ENCODE measurements around the gene ABTB1.
"Not testable (repeated sequence)": the region's sequence is repeated elsewhere in the genome, so short reads cannot be mapped to it uniquely, and the experiment has no call there.

Gene ABTB1

DNA sequence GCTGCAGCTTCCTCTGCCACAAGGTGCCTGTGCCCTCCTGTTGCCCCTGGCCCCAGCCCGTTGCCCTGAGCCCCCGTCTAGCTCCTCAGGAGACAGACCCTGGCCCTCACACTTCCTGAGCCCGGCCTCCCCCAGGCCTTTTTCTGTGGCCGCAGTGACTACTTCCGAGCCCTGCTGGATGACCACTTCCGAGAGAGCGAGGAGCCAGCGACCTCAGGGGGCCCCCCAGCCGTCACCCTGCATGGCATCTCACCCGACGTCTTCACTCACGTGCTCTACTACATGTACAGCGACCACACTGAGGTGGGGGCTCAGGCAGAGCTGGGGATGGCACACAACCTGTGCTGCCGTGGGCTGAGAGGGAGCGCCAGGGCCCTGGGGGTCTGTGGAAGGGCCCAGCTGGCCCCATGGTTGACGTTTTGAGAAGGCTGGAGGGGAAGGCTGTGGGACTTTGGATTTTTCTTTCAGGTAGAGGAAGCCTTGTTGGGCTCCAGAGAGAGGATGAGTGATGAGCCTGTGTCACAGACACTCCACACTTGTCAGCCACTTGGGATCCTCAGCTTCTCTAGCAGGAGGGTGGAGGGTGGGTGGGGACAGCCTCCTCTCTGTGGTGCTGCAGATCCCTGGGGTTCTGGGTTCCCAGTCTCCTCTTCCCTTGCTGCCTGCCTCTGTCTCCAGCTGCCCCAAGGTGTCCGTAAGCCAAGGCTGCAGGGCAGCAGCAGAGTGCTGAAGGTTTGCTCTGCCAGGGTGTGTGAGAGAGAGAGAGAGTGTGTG lies 5.0 kb downstream of the ABTB1 start:
- Histone ChIP-seq H3K27ac (no peak overlapping the region), H3K9ac (ENCODE audit: insufficient read length) (no peak overlapping the region), H3K4me3 (no peak overlapping the region), H3K36me3 (ENCODE audit: insufficient read depth, low read length) (no peaks in the 10 kb centered on the region), H3K9me3 (ENCODE audit: low read depth, low read length) (no peaks in the 10 kb centered on the region)
- DNase-seq (ENCODE audit: low read depth, low spot score): no peak
- TF ChIP-seq FOXP2 (optimal IDR thresholded peaks at IDR 0.05; ENCODE audit: control extremely low read depth, extremely low read length, insufficient read depth): no peak
- no peak for TF ChIP-seq POLR2AphosphoS5 (IDR thresholded peaks at IDR 0.05; ENCODE audit: borderline replicate concordance, low read depth, low read length)
- TF ChIP-seq EZH2 (IDR thresholded peaks at IDR 0.05): no peak

DNA sequence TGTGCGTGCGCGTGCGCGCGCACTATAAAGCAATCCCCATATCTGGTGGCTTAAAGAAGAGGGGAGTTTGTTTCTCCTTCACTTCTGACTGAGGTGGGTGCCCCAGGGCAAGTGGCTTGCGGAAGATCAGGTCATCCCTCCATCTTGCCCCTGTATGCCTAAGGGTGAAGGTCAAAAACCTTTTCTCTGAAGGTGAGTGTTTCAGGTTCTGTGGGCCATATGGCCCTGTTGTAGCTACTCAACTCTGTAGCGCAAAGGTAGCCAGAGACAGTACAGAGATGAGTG lies 5.5 kb downstream of the ABTB1 start:
- Histone ChIP-seq H3K27ac (no peak overlapping the region), H3K9ac (ENCODE audit: insufficient read length) (no peak overlapping the region), H3K36me3 (ENCODE audit: insufficient read depth, low read length) (no peaks in the 10 kb centered on the region), H3K9me3 (ENCODE audit: low read depth, low read length) (no peaks in the 10 kb centered on the region), H3K4me3 (no peak overlapping the region)
- no peak for DNase-seq (ENCODE audit: low read depth, low spot score)
- TF ChIP-seq FOXP2 (optimal IDR thresholded peaks at IDR 0.05; ENCODE audit: control extremely low read depth, extremely low read length, insufficient read depth) (no peak), POLR2AphosphoS5 (IDR thresholded peaks at IDR 0.05; ENCODE audit: borderline replicate concordance, low read depth, low read length) (no peak), EZH2 (IDR thresholded peaks at IDR 0.05) (no peak)

DNA sequence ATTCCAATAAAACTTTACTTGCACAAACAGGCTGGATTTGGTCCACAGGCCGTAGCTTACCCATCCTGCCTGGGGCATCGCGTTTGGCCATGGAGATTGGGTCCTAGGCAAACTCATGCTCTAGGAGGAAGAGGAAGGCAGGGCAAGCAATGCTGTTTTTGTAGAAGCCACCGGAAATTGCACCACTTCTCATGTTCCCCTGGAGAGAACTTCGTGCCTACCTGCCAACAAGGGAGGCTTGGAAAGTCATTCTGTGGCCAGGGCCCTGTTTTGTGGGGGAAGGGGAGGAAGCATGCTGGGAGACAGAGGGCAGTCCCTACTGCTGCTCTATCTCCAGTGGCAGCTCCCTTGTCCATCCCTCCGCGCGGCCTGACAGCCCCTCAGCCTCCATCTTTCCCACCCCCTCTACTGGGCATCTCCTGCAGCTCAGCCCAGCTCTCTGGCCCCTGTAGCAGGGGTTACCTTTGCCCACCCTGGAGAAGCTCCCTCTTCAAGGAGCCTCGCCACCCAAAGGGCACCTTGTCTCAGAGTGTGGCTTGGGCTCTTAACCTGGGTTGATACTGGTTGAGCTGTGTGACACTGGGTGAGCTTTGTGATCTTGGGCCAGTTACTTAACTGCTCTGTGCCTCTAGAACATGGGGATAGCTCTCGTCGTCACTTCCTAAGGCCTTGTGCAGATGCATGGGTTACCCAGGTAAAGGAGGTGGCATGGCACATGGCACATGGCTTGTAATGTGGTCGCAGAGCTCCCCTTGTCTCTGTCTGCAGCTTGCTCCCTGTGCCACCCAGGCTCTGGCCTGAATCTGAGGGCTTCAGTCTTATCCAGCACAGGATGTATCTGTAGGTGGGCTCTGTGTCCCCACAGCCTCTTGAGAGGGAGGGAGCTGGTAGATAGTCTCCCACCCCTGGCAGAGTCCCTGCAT lies 6.1 kb downstream of the ABTB1 start:
- H3K9me3 ChIP-seq (ENCODE audit: low read depth, low read length): no peaks in the 10 kb centered on the region
- H3K4me3 ChIP-seq: no peak overlapping the region
- TF ChIP-seq EZH2 (IDR thresholded peaks at IDR 0.05) (no peak), FOXP2 (optimal IDR thresholded peaks at IDR 0.05; ENCODE audit: control extremely low read depth, extremely low read length, insufficient read depth) (no peak), POLR2AphosphoS5 (IDR thresholded peaks at IDR 0.05; ENCODE audit: borderline replicate concordance, low read depth, low read length) (no peak)
- no peak overlapping the region for H3K9ac ChIP-seq (ENCODE audit: insufficient read length)
- H3K27ac ChIP-seq: no peak overlapping the region
- DNase-seq (ENCODE audit: low read depth, low spot score): no peak
- H3K36me3 ChIP-seq (ENCODE audit: insufficient read depth, low read length): no peaks in the 10 kb centered on the region

DNA sequence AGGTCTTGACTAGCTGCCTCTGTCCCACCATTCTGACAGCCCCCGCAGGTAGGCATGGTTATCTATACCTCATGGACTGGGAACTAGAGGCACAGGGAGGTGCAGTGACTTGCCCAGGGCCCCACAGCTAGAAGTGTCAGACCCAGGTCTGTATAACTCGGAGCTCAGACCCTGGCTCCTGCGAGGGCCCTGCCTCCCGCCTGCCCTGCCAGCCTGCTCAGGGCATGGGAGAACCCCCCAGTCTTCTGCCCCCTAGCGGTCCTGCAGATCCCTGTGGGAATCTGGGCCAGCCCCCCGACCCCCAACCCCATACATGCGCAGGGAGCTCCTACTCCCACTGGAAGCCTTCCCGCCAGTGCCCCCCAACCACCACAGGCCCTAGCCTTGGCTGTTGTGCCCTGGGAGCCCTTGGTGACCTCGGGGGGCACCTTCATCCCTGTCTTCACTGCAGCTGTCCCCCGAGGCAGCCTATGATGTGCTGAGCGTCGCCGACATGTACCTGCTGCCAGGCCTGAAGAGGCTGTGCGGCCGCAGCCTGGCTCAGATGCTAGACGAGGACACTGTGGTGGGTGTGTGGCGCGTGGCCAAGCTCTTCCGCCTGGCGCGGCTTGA lies 6.9 kb downstream of the ABTB1 start:
- no peak overlapping the region for H3K27ac ChIP-seq
- TF ChIP-seq FOXP2 (optimal IDR thresholded peaks at IDR 0.05; ENCODE audit: control extremely low read depth, extremely low read length, insufficient read depth) (no peak), EZH2 (IDR thresholded peaks at IDR 0.05) (no peak), POLR2AphosphoS5 (IDR thresholded peaks at IDR 0.05; ENCODE audit: borderline replicate concordance, low read depth, low read length) (no peak)
- H3K36me3 ChIP-seq (ENCODE audit: insufficient read depth, low read length): no peaks in the 10 kb centered on the region
- no peaks in the 10 kb centered on the region for H3K9me3 ChIP-seq (ENCODE audit: low read depth, low read length)
- H3K4me3 ChIP-seq: no peak overlapping the region
- no peak for DNase-seq (ENCODE audit: low read depth, low spot score)
- H3K9ac ChIP-seq (ENCODE audit: insufficient read length): no peak overlapping the region

DNA sequence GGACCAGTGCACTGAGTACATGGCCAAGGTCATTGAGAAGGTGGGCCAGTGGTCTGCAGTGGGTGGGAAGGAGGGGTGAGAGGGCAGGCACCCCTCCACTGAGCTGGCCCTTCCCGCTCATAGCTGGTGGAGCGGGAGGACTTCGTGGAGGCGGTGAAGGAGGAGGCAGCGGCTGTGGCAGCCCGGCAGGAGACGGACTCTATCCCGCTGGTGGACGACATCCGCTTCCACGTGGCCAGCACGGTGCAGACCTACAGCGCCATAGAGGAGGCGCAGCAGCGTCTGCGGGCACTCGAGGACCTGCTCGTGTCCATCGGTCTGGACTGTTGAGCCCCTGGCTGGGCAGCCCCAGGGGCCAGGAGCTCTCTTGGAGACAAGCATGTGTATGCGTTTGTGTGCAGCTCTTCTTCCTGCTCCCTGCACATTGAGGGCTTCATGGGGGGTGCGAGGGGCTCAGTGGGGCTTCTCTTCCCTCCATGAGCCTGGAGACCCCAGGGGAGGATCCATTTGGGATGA lies 7.5 kb downstream of the ABTB1 start:
- H3K9ac ChIP-seq (ENCODE audit: insufficient read length): no peak overlapping the region
- H3K27ac ChIP-seq: no peak overlapping the region
- H3K9me3 ChIP-seq (ENCODE audit: low read depth, low read length): no peaks in the 10 kb centered on the region
- no peak overlapping the region for H3K4me3 ChIP-seq
- H3K36me3 ChIP-seq (ENCODE audit: insufficient read depth, low read length): no peaks in the 10 kb centered on the region
- no peak for DNase-seq (ENCODE audit: low read depth, low spot score)
- TF ChIP-seq EZH2 (IDR thresholded peaks at IDR 0.05) (no peak), FOXP2 (optimal IDR thresholded peaks at IDR 0.05; ENCODE audit: control extremely low read depth, extremely low read length, insufficient read depth) (no peak), POLR2AphosphoS5 (IDR thresholded peaks at IDR 0.05; ENCODE audit: borderline replicate concordance, low read depth, low read length) (no peak)

DNA sequence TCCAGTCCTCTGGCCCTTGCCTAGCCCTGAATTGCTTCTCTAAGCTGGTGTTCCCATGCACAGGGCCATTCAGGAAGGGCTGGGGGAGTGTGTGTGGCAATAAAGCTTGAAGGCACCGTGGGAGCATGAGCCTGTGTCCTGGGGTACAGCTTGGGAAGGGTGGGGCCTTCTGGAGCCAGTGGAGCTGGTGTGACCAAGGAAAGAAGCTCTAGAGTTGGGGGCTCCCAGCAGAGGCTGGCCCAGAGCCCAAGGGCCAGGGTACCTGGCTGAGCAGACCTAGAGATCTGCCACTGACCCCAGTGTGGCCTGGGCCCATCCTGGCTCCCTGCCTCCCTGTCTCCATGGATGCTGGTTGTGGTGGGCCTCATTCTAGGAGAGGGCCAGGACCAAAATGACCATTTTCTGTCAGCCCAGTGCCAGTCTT lies 8.1 kb downstream of the ABTB1 start:
- Histone ChIP-seq H3K9ac (ENCODE audit: insufficient read length) (no peak overlapping the region), H3K27ac (no peak overlapping the region), H3K4me3 (no peak overlapping the region), H3K36me3 (ENCODE audit: insufficient read depth, low read length) (no peaks in the 10 kb centered on the region), H3K9me3 (ENCODE audit: low read depth, low read length) (no peaks in the 10 kb centered on the region)
- no peak for TF ChIP-seq FOXP2 (optimal IDR thresholded peaks at IDR 0.05; ENCODE audit: control extremely low read depth, extremely low read length, insufficient read depth)
- TF ChIP-seq EZH2 (IDR thresholded peaks at IDR 0.05): no peak
- no peak for TF ChIP-seq POLR2AphosphoS5 (IDR thresholded peaks at IDR 0.05; ENCODE audit: borderline replicate concordance, low read depth, low read length)
- DNase-seq (ENCODE audit: low read depth, low spot score): no peak

DNA sequence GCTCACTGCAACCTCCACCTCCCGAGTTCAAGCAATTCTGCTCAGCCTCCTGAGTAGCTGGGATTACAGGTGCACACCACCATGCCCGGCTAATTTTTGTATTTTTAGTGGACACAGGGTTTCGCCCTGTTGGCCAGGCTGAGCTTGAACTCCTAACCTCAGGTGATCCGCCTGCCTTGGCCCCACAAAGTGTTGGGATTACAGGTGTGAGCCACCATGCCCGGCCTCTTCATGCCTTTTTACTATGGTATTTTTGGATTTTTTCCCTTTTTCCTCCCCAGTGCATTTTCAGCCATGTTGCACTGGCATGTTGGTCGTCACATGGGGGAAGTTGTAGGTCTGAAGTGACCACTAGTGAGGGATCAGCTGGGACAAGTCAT lies 9.4 kb downstream of the ABTB1 start:
- DNase-seq (ENCODE audit: low read depth, low spot score); H3K9ac ChIP-seq (ENCODE audit: insufficient read length); H3K4me3 ChIP-seq; H3K27ac ChIP-seq; H3K9me3 ChIP-seq (ENCODE audit: low read depth, low read length); H3K36me3 ChIP-seq (ENCODE audit: insufficient read depth, low read length): not testable (repeated sequence)

DNA sequence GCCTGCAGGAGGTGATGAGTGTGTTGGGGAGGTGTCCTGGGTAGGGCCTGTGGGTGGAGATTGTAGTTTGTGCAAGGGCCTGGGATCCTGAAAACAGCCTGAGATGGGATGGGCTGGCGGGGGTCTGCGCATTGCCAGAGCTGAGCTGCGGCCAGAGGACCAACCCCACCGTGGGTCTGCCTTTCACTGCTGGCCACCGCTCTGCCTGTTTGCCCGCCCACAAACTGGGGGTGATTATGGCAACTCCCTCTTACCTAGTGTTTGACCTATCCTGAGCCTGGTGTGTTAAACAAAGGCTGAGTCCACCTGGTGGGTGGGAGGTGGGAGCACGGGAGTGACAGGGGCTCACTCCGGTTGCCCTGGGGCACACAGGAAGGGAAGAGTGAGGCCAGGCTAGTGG lies 9.8 kb downstream of the ABTB1 start:
- Histone ChIP-seq H3K27ac (no peak overlapping the region), H3K9me3 (ENCODE audit: low read depth, low read length) (no peaks in the 10 kb centered on the region), H3K4me3 (no peak overlapping the region), H3K36me3 (ENCODE audit: insufficient read depth, low read length) (no peaks in the 10 kb centered on the region), H3K9ac (ENCODE audit: insufficient read length) (no peak overlapping the region)
- DNase-seq (ENCODE audit: low read depth, low spot score): no peak
- TF ChIP-seq FOXP2 (optimal IDR thresholded peaks at IDR 0.05; ENCODE audit: control extremely low read depth, extremely low read length, insufficient read depth): no peak
- no peak for TF ChIP-seq EZH2 (IDR thresholded peaks at IDR 0.05)
- TF ChIP-seq POLR2AphosphoS5 (IDR thresholded peaks at IDR 0.05; ENCODE audit: borderline replicate concordance, low read depth, low read length): no peak

Measured in SK-N-MC (cell line).